CD14-positive monocyte (primary cell): ENCODE measurements around the gene FCGR1A. TPM values are rescaled to one million over a fixed set of nuclear protein-coding genes. Genes with fewer than 3 reads are reported as not detected.
"Not testable (repeated sequence)": the region's sequence is repeated elsewhere in the genome, so short reads cannot be mapped to it uniquely, and the experiment has no call there.

Experiments
- DNase-seq, 3 donors: peaks; one replicate each; pipeline ENCODE4 v3.0.0-alpha.2; 2011 to 2022
- H2AFZ ChIP-seq: 2 replicates; pipeline ENCODE4 v1.6.0; 2012; ENCODE audit warnings: mild to moderate bottlenecking, low read depth, low read length, inconsistent platforms; ENCODE audit not compliant: insufficient read depth, poor library complexity, severe bottlenecking
- H3K27ac ChIP-seq, 2 donors: 1 replicate in 1 of 2; 2 replicates in 1 of 2; pipeline ENCODE4 v1.5.1; 2012 to 2013; ENCODE audit warnings: low read length in 2 of 2, control low read depth in 1 of 2, inconsistent platforms in 1 of 2, low read depth in 1 of 2, mild to moderate bottlenecking in 1 of 2
- H3K27me3 ChIP-seq, 2 donors: one replicate each; pipeline versions ENCODE4 v1.6.0 to v1.6.1; 2011 to 2013; ENCODE audit warnings: low read length in 2 of 2; ENCODE audit not compliant: control insufficient read depth in 2 of 2, insufficient read depth in 2 of 2
- H3K36me3 ChIP-seq, 2 donors: replicated peaks in 1 of 2; 1 replicate in 1 of 2; 2 replicates in 1 of 2; pipeline versions ENCODE4 v1.5.1 to v1.6.1; 2012 to 2013; ENCODE audit warnings: low read length in 2 of 2, control low read depth in 1 of 2, inconsistent platforms in 1 of 2, mild to moderate bottlenecking in 1 of 2; ENCODE audit not compliant: insufficient read depth in 2 of 2, control insufficient read depth in 1 of 2
- H3K4me1 ChIP-seq, 2 donors: 1 replicate in 1 of 2; 2 replicates in 1 of 2; pipeline versions ENCODE4 v1.5.1 to v1.6.1; 2012 to 2013; ENCODE audit warnings: low read length in 2 of 2, control low read depth in 1 of 2, inconsistent platforms in 1 of 2, mild to moderate bottlenecking in 1 of 2, moderate library complexity in 1 of 2; ENCODE audit not compliant: insufficient read depth in 2 of 2, control insufficient read depth in 1 of 2
- H3K4me2 ChIP-seq: replicated peaks from 2 replicates; pipeline ENCODE3; 2012; ENCODE audit warnings: low read length, moderate library complexity, mild to moderate bottlenecking; ENCODE audit not compliant: poor library complexity, severe bottlenecking; ENCODE audit errors: extremely low read depth
- H3K4me3 ChIP-seq, 3 experiments: fragments of 200-600 bp in 1 of 3; sonication (generic) in 1 of 3; replicated peaks in 1 of 3; 1 replicate in 2 of 3; 2 replicates in 1 of 3; pipeline ENCODE4 v1.5.1; 2011 to 2013; ENCODE audit warnings: low read length in 3 of 3, mild to moderate bottlenecking in 3 of 3, control low read depth in 2 of 3, low read depth in 2 of 3, inconsistent platforms in 1 of 3, moderate library complexity in 1 of 3
- H3K79me2 ChIP-seq: 2 replicates; pipeline ENCODE4 v1.6.0; 2012; ENCODE audit warnings: mild to moderate bottlenecking, control low read depth, inconsistent platforms, low read length, moderate library complexity; ENCODE audit not compliant: insufficient read depth
- H3K9ac ChIP-seq: 2 replicates; pipeline ENCODE4 v1.6.0; 2017; ENCODE audit warnings: low read length, mild to moderate bottlenecking; ENCODE audit not compliant: insufficient read depth, poor library complexity, severe bottlenecking
- H3K9me3 ChIP-seq, 2 donors: replicated peaks in 1 of 2; 1 replicate in 1 of 2; 2 replicates in 1 of 2; pipeline versions ENCODE4 v1.5.1 to v1.6.1; 2012 to 2013; ENCODE audit warnings: low read length in 2 of 2, control low read depth in 1 of 2; ENCODE audit not compliant: control insufficient read depth in 1 of 2, insufficient read depth in 1 of 2
- H4K20me1 ChIP-seq: 2 replicates; pipeline ENCODE4 v1.6.0; 2012; ENCODE audit warnings: mild to moderate bottlenecking, low read length, control low read depth, moderate library complexity; ENCODE audit not compliant: insufficient read depth
- H3K27ac Mint-ChIP-seq, 7 donors: one replicate each; pipeline ENCODE4 v1.8.0; 2020; ENCODE audit warnings: mild to moderate bottlenecking in 7 of 7, mixed read lengths in 7 of 7, moderate library complexity in 6 of 7, inconsistent platforms in 2 of 7
- H3K27me3 Mint-ChIP-seq, 3 donors: one replicate each; pipeline ENCODE4 v1.8.0; 2021 to 2022; ENCODE audit warnings: low read depth in 3 of 3, mild to moderate bottlenecking in 3 of 3, mixed read lengths in 3 of 3, moderate library complexity in 3 of 3, inconsistent platforms in 1 of 3
- H3K36me3 Mint-ChIP-seq, 2 donors: one replicate each; pipeline ENCODE4 v1.8.0; 2020; ENCODE audit warnings: mixed read lengths in 2 of 2, inconsistent platforms in 1 of 2, mild to moderate bottlenecking in 1 of 2
- H3K4me1 Mint-ChIP-seq: one replicate; pipeline ENCODE4 v1.8.0; 2020; ENCODE audit warnings: mild to moderate bottlenecking, mixed read lengths
- H3K4me3 Mint-ChIP-seq, 2 donors: one replicate each; pipeline ENCODE4 v1.8.0; 2020; ENCODE audit warnings: mild to moderate bottlenecking in 2 of 2, mixed read lengths in 2 of 2, moderate library complexity in 1 of 2
- H3K9me3 Mint-ChIP-seq, 7 donors: one replicate each; pipeline ENCODE4 v1.8.0; 2020 to 2022; ENCODE audit warnings: mixed read lengths in 7 of 7, mild to moderate bottlenecking in 6 of 7, moderate library complexity in 6 of 7, inconsistent platforms in 2 of 7
- WGBS: methylation state at CpG from one replicate; pipeline ENCODE4 v1.1.5; 2013; ENCODE audit warnings: missing lambda C conversion rate; ENCODE audit not compliant: insufficient coverage; 5-methylcytosine and 5-hydroxymethylcytosine counted together
- intact Hi-C, 2 donors: fragments of 100-400 bp; cut with micrococcal nuclease; formaldehyde crosslinking; loops; one replicate each; pipeline versions ENCODE4 v1.15.0 to v1.15.1; 2023
- polyA plus RNA-seq, 3 donors: library from polyadenylated mRNA; depleted of rRNA in 1 of 3; unstranded in 2 of 3; stranded (reverse) in 1 of 3; fragments of 300-500 nt in 2 of 3; fragments of >200 nt in 1 of 3; fragmentation: Illumina TruSeq in 2 of 3; gene quantifications; 1 replicate in 2 of 3; 2 replicates in 1 of 3; pipeline ENCODE4 v1.2.3, GENCODE V29; 2012 to 2021
- TF ChIP-seq, protein P1 (sequence below): fragments of 200-600 bp; IDR thresholded peaks from one replicate; pipeline ENCODE4 v1.8.0; 2022; ENCODE audit warnings: antibody characterized with exemption, mild to moderate bottlenecking

FCGR1A gene
- polyA plus RNA-seq, 3 donors: 48.8 to 79.7 (median 49.4) TPM

DNA sequence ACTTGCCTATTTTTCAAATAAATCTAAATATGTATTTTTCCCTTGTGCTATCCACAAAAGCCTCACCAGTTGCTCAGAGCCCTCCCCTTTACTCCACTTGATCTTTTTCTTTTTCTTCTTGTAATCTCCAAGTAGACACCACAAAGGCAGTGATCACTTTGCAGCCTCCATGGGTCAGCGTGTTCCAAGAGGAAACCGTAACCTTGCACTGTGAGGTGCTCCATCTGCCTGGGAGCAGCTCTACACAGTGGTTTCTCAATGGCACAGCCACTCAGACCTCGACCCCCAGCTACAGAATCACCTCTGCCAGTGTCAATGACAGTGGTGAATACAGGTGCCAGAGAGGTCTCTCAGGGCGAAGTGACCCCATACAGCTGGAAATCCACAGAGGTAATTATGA is 1.4 kb downstream of the FCGR1A start:
- H3K4me2 ChIP-seq, H3K36me3 Mint-ChIP-seq, H3K27me3 ChIP-seq, H3K4me3 Mint-ChIP-seq, H3K9ac ChIP-seq, H3K36me3 ChIP-seq, DNase-seq, H3K27me3 Mint-ChIP-seq, H3K9me3 ChIP-seq, intact Hi-C loops, H2AFZ ChIP-seq, H3K9me3 Mint-ChIP-seq, H4K20me1 ChIP-seq: not testable (repeated sequence)
- WGBS: no CpG with 5 or more reads among the region's 4 CpGs
- Histone ChIP-seq H3K79me2 (peaks cover 17% of the 10 kb centered on the region), H3K27ac (peak overlapping the region in 1 of 2 donors; percentile 61), H3K4me3 (peak overlapping the region in 1 of 3 experiments; percentile 43), H3K4me1 (peaks cover 24 to 36% of the 10 kb centered on the region in 2 donors)
- Mint-ChIP-seq H3K27ac (peak overlapping the region in 2 of 7 donors; percentile 58 to 73), H3K4me1 (peaks cover 22% of the 10 kb centered on the region)

DNA sequence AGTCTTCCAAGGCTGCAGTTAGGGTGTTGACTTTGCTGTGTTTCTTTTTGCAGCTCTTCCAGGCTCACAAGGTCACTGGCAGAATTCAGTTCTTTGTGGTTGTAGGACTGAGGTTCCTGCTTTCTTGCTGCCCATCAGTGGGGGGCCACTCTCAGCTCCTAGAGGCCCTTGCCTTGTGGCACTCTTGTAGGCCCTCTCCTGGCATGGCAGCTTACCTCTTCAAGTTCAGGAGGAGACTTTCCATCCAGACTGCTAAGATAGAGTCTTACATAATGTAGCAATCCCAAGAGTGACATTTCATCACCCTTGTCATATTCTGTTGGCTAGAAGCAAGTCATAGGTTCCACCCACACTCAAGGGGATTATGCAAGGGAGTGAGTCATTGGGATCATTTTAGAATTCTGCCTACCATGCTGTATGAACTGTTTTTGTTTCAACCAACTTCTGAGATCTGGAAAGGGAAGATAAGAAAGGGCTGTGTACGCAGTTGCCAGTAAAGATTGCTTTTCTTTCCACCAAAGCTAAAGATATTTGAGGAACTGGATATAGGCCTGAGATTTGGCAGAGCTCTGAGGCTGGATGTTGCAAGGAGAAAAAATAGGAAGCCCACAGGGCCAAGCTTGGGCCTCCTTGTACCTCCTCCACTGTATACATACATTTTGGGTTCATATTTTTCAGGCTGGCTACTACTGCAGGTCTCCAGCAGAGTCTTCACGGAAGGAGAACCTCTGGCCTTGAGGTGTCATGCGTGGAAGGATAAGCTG is 5.4 kb downstream of the FCGR1A start:
- H3K4me1 Mint-ChIP-seq: peaks cover 16% of the 10 kb centered on the region
- H3K36me3 Mint-ChIP-seq, DNase-seq, H3K4me2 ChIP-seq, H3K27me3 Mint-ChIP-seq, H2AFZ ChIP-seq, H3K9me3 Mint-ChIP-seq, H4K20me1 ChIP-seq, H3K4me3 ChIP-seq, H3K27me3 ChIP-seq, H3K9me3 ChIP-seq, H3K9ac ChIP-seq, H3K36me3 ChIP-seq, H3K4me3 Mint-ChIP-seq, intact Hi-C loops: not testable (repeated sequence)
- H3K27ac Mint-ChIP-seq: peak overlapping the region in 6 of 7 donors; percentile 70 to 88 (median 80)
- peaks cover 23 to 35% of the 10 kb centered on the region in 2 donors for H3K4me1 ChIP-seq
- H3K79me2 ChIP-seq: peaks cover 17% of the 10 kb centered on the region
- peak overlapping the region; percentile 54 to 70 for H3K27ac ChIP-seq
- no CpG with 5 or more reads among the region's 3 CpGs for WGBS

DNA sequence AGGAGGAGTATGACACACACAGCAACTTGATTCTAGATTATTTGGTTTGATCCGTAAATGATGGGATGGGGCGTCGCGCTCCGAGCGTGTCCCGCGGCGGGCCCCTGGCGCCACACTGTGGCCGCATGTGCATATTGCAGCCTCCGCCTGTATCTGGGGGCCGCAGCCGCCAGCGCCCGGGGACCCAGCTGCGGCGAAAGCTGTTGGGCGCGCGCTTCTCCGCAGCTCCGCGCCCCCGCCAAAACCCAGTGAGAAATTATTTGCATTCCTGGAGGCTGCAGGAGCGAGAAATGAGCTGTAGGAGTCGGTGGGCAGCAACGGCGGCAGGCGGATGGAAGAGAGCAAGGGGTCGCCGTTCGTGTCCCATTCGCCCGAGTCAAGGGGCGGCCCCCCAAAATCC is 10.0 kb downstream of the FCGR1A start:
- H3K36me3 Mint-ChIP-seq, H3K27me3 ChIP-seq, intact Hi-C loops, H3K4me2 ChIP-seq, H3K36me3 ChIP-seq, H4K20me1 ChIP-seq, H3K4me1 Mint-ChIP-seq, H3K79me2 ChIP-seq, H3K27ac ChIP-seq, H3K9me3 ChIP-seq, H3K9me3 Mint-ChIP-seq, H3K27me3 Mint-ChIP-seq: not testable (repeated sequence)
- H3K4me3 Mint-ChIP-seq: peak overlapping the region; percentile 97 to 99
- WGBS: no CpG with 5 or more reads among the region's 36 CpGs
- peak overlapping the region; percentile 87 to 97 (median 95) for H3K27ac Mint-ChIP-seq
- DNase-seq: peak in 1 of 3 donors; percentile 41
- Histone ChIP-seq H2AFZ (peak overlapping the region; percentile 61), H3K9ac (peak overlapping the region; percentile 57), H3K4me1 (peaks cover 11 to 14% of the 10 kb centered on the region in 2 donors), H3K4me3 (peak overlapping the region; percentile 35 to 67 (median 42))
- TF ChIP-seq, protein P1, sequence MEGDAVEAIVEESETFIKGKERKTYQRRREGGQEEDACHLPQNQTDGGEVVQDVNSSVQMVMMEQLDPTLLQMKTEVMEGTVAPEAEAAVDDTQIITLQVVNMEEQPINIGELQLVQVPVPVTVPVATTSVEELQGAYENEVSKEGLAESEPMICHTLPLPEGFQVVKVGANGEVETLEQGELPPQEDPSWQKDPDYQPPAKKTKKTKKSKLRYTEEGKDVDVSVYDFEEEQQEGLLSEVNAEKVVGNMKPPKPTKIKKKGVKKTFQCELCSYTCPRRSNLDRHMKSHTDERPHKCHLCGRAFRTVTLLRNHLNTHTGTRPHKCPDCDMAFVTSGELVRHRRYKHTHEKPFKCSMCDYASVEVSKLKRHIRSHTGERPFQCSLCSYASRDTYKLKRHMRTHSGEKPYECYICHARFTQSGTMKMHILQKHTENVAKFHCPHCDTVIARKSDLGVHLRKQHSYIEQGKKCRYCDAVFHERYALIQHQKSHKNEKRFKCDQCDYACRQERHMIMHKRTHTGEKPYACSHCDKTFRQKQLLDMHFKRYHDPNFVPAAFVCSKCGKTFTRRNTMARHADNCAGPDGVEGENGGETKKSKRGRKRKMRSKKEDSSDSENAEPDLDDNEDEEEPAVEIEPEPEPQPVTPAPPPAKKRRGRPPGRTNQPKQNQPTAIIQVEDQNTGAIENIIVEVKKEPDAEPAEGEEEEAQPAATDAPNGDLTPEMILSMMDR: peak; percentile 72
